Suprapubic skin (tissue), 4 donors: ENCODE results near the gene TP53TG5. TPM values are rescaled to one million over a fixed set of nuclear protein-coding genes. Genes with fewer than 3 reads are reported as not detected.
A peak's percentile ranks its signal among the peaks of the same experiment; 100 is the strongest.

Experiments used
- DNase-seq, 2 donors: peaks; one replicate each; pipeline ENCODE4 v3.0.0-alpha.2; 2019; ENCODE audit warnings: low spot score in 2 of 2
- H3K27ac ChIP-seq: fragments of 200-600 bp; sonication (generic); one replicate; pipeline ENCODE4 v1.5.1; 2019
- H3K27me3 ChIP-seq: fragments of 200-600 bp; sonication (generic); one replicate; pipeline ENCODE4 v1.5.1; 2019
- H3K36me3 ChIP-seq: fragments of 200-600 bp; sonication (generic); one replicate; pipeline ENCODE4 v1.5.1; 2019
- H3K4me1 ChIP-seq: fragments of 200-600 bp; sonication (generic); one replicate; pipeline ENCODE4 v1.5.1; 2019
- H3K4me3 ChIP-seq: fragments of 200-600 bp; sonication (generic); one replicate; pipeline ENCODE4 v1.5.1; 2019; ENCODE audit warnings: mild to moderate bottlenecking
- H3K9me3 ChIP-seq: fragments of 200-600 bp; sonication (generic); one replicate; pipeline ENCODE4 v1.5.1; 2019
- EP300 ChIP-seq: sonication (generic); formaldehyde crosslinking; IDR thresholded peaks from one replicate; pipeline ENCODE4 v1.6.1; 2017; ENCODE audit warnings: antibody characterized with exemption
- POLR2A ChIP-seq, 2 donors: fragments of 450-650 bp; IDR thresholded peaks; one replicate each; pipeline ENCODE4 v1.6.1; 2017; ENCODE audit warnings: antibody characterized with exemption in 2 of 2, mild to moderate bottlenecking in 2 of 2, moderate library complexity in 2 of 2
- POLR2AphosphoS5 ChIP-seq, 3 donors: sonication (generic); formaldehyde crosslinking; IDR thresholded peaks; one replicate each; pipeline ENCODE4 v1.6.1; 2017; ENCODE audit warnings: antibody characterized with exemption in 3 of 3
- WGBS: methylation state at CpG from one replicate; pipeline ENCODE4 v1.1.5; 2018; 5-methylcytosine and 5-hydroxymethylcytosine counted together
- total RNA-seq, 4 donors: library from RNA; depleted of rRNA; stranded (reverse); fragments of >200 nt; gene quantifications; one replicate each; pipeline ENCODE4 v1.1.0, GENCODE V29; 2016
- TF ChIP-seq, protein P1 (sequence below), 2 donors: fragments of 200-600 bp in 1 of 2; fragments of 450-650 bp in 1 of 2; sonication (generic) in 1 of 2; IDR thresholded peaks; one replicate each; pipeline ENCODE4 v1.5.1; 2016 to 2019; ENCODE audit warnings: antibody characterized with exemption in 2 of 2, mild to moderate bottlenecking in 1 of 2, moderate library complexity in 1 of 2

Gene TP53TG5
- total RNA-seq: under 1 TPM in 1 of 4 donors, not detected in 3; 0.32 TPM

DNA sequence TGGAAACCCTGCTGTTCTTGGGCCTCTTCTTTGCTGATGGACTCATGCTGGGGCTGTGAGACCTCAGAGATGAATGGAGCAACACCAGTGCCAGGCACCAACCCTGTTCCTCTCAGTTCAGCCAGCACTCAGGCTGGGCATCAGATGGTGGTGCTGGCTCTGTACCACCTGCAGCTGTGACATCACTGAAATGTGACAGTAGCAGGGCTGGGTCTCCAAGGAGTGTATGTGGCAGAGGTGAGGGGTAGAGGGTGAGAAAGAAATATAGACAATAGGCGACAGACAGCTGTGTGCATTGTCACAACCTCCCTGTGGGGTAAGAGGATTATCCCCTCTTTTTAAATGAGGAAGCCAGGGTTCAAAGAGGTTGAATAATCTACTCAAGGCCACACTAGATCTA lies at the start of gene TP53TG5:
Gene TP53TG5, minus strand, starts transcription at position 135 of the 400 bp plus-strand sequence. Its CDS starts 89 bp downstream, at position 46.
- Histone ChIP-seq H3K36me3 (no peaks in the 10 kb centered on the region), H3K27ac (no peak within 1 kb of the TSS), H3K27me3 (no peaks in the 10 kb centered on the region), H3K9me3 (no peaks in the 10 kb centered on the region), H3K4me3 (no peak within 1 kb of the TSS), H3K4me1 (peaks cover 7% of the 10 kb centered on the region)
- WGBS: 91% methylated on average over 1 of the region's 1 CpG
- TF ChIP-seq, protein P1, sequence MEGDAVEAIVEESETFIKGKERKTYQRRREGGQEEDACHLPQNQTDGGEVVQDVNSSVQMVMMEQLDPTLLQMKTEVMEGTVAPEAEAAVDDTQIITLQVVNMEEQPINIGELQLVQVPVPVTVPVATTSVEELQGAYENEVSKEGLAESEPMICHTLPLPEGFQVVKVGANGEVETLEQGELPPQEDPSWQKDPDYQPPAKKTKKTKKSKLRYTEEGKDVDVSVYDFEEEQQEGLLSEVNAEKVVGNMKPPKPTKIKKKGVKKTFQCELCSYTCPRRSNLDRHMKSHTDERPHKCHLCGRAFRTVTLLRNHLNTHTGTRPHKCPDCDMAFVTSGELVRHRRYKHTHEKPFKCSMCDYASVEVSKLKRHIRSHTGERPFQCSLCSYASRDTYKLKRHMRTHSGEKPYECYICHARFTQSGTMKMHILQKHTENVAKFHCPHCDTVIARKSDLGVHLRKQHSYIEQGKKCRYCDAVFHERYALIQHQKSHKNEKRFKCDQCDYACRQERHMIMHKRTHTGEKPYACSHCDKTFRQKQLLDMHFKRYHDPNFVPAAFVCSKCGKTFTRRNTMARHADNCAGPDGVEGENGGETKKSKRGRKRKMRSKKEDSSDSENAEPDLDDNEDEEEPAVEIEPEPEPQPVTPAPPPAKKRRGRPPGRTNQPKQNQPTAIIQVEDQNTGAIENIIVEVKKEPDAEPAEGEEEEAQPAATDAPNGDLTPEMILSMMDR (IDR thresholded peaks at IDR 0.05): no peak
- TF ChIP-seq EP300 (no peak), POLR2AphosphoS5 (IDR thresholded peaks at IDR 0.05) (no peak), POLR2A (IDR thresholded peaks at IDR 0.05) (no peak)
- DNase-seq: no peak

DNA sequence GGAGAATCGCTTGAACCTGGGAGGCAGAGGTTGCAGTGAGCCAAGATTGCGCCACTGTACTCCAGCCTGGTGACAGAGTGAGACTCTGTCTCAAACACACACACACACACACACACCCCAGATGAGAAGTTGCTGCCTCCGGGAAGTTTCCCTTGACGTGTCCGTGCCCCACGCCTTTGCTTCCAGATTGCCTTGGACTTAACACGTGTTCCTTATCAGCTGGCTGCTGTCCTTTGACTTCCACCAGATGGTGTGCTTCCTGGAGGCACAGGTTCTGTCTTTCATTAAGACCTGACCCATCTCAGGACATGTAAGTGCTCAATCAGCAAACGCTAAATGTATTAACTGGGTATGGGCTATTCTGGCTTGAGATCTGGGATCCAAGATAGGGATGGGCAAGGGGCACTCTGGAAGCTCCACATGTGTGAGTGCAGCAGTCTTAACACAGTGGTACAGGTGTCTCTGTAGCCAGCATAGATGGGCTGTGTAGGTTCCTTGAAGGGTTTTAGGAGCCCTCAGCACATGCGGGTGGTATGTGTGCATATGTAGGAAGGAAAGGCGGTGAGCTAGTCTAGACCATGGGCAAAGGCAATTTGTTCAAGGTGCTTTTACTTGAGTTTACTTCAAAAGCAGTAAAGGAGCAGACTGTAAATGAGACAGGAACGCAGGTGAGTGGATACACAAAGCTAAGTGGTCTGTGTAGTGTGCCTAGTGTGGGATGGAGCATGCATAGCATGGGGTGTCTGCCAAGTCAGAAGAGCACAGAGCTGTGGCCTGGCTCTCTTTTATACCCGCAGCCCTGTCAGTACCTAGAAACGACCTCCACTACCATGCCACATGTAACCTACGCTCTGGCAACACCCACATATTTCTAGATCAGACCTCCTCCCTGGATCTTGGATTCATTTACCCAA lies 49.4 kb upstream of the TP53TG5 start:
- no peaks in the 10 kb centered on the region for H3K27me3 ChIP-seq
- H3K36me3 ChIP-seq: peaks cover 32% of the 10 kb centered on the region
- WGBS: 75% methylated on average over 13 of the region's 14 CpGs
- TF ChIP-seq POLR2AphosphoS5 (IDR thresholded peaks at IDR 0.05) (no peak), POLR2A (IDR thresholded peaks at IDR 0.05) (no peak), EP300 (no peak)
- TF ChIP-seq, protein P1 (IDR thresholded peaks at IDR 0.05): no peak
- no peak overlapping the region for H3K4me3 ChIP-seq
- no peak overlapping the region for H3K27ac ChIP-seq
- DNase-seq: peak in 1 of 2 donors; percentile 49
- H3K9me3 ChIP-seq: no peaks in the 10 kb centered on the region
- peaks cover 6% of the 10 kb centered on the region for H3K4me1 ChIP-seq

- Histone ChIP-seq H3K9me3 (no peaks in the 10 kb centered on the region), H3K27ac (no peak overlapping the region), H3K36me3 (peaks cover 42% of the 10 kb centered on the region), H3K4me1 (peaks cover 6% of the 10 kb centered on the region), H3K27me3 (no peaks in the 10 kb centered on the region), H3K4me3 (no peak overlapping the region)
- WGBS: 67% methylated on average over 5 of the region's 5 CpGs
- no peak for TF ChIP-seq POLR2A (IDR thresholded peaks at IDR 0.05)
- no peak for TF ChIP-seq POLR2AphosphoS5 (IDR thresholded peaks at IDR 0.05)
- TF ChIP-seq, protein P1 (IDR thresholded peaks at IDR 0.05): no peak
- no peak for TF ChIP-seq EP300
- peak in 1 of 2 donors; percentile 56 for DNase-seq
These were observed 48.3 kb upstream of the TP53TG5 start for GRCh38 chr20:45426320-45427016.

GRCh38 chr20:45425561-45425960 lies 47.4 kb upstream of the TP53TG5 start:
- H3K4me1 ChIP-seq: peaks cover 6% of the 10 kb centered on the region
- no peak overlapping the region for H3K27ac ChIP-seq
- H3K36me3 ChIP-seq: peaks cover 51% of the 10 kb centered on the region
- no peaks in the 10 kb centered on the region for H3K27me3 ChIP-seq
- peak in 1 of 2 donors; percentile 35 for DNase-seq
- H3K4me3 ChIP-seq: no peak overlapping the region
- WGBS: 98% methylated on average over 17 of the region's 17 CpGs
- TF ChIP-seq, protein P1 (IDR thresholded peaks at IDR 0.05): no peak
- no peak for TF ChIP-seq EP300
- no peak for TF ChIP-seq POLR2AphosphoS5 (IDR thresholded peaks at IDR 0.05)
- no peak for TF ChIP-seq POLR2A (IDR thresholded peaks at IDR 0.05)
- H3K9me3 ChIP-seq: no peaks in the 10 kb centered on the region

- Histone ChIP-seq H3K4me3 (no peak overlapping the region), H3K9me3 (no peaks in the 10 kb centered on the region), H3K4me1 (peaks cover 21% of the 10 kb centered on the region), H3K27ac (no peak overlapping the region), H3K36me3 (peaks cover 68% of the 10 kb centered on the region), H3K27me3 (no peaks in the 10 kb centered on the region)
- TF ChIP-seq EP300 (no peak), POLR2A (IDR thresholded peaks at IDR 0.05) (no peak), POLR2AphosphoS5 (IDR thresholded peaks at IDR 0.05) (no peak)
- TF ChIP-seq, protein P1 (IDR thresholded peaks at IDR 0.05): no peak
- 84% methylated on average over 2 of the region's 2 CpGs for WGBS
- DNase-seq: no peak
These were observed 45.6 kb upstream of the TP53TG5 start for GRCh38 chr20:45423700-45424099.
